ENCODE measurements around the gene PRKN.
"Not testable (repeated sequence)": the region's sequence is repeated elsewhere in the genome, so short reads cannot be mapped to it uniquely, and the experiment has no call there.

PRKN gene

DNA sequence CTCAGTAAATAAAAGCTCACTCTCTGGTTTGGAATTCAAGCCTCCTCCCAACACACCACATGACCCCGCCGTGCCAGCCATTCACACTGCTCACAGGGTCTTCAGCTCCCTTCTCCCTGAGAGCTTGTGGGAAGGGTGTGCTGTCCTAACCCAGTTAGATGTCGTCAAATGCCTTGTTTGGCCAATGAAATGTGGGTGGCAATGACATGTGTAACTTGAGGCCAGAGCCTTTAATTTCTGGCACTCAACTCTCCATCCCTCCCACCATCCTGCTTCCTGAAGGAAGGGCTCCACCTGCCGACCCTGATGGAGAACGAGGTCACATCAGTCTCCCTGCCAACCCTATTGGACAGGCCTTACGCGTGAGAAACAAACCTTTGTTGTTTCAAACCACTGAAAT is 1229.2 kb downstream of the PRKN start:
- Histone ChIP-seq H3K4me3 (ENCODE audit: low read length) (no peak overlapping the region), H3K36me3 (replicated peaks; ENCODE audit: low read depth, low read length) (no peaks in the 10 kb centered on the region), H4K20me1 (ENCODE audit: insufficient read depth, low read length) (no peaks in the 10 kb centered on the region), H3K9me3 (ENCODE audit: insufficient read depth, low read length) (no peaks in the 10 kb centered on the region), H3K27ac (ENCODE audit: low read length) (no peak overlapping the region), H2AFZ (ENCODE audit: low read depth, low read length) (no peak overlapping the region), H3K79me2 (ENCODE audit: low read length) (no peaks in the 10 kb centered on the region), H3K9ac (ENCODE audit: low read length) (no peak overlapping the region), H3K4me2 (ENCODE audit: low read length) (no peak overlapping the region), H3K4me1 (ENCODE audit: low read length) (no peaks in the 10 kb centered on the region), H3K27me3 (ENCODE audit: low read depth, low read length) (no peaks in the 10 kb centered on the region)
- TF ChIP-seq EZH2phosphoT487 (IDR thresholded peaks at IDR 0.05; ENCODE audit: low read depth) = no peak
- TF ChIP-seq, protein P1, sequence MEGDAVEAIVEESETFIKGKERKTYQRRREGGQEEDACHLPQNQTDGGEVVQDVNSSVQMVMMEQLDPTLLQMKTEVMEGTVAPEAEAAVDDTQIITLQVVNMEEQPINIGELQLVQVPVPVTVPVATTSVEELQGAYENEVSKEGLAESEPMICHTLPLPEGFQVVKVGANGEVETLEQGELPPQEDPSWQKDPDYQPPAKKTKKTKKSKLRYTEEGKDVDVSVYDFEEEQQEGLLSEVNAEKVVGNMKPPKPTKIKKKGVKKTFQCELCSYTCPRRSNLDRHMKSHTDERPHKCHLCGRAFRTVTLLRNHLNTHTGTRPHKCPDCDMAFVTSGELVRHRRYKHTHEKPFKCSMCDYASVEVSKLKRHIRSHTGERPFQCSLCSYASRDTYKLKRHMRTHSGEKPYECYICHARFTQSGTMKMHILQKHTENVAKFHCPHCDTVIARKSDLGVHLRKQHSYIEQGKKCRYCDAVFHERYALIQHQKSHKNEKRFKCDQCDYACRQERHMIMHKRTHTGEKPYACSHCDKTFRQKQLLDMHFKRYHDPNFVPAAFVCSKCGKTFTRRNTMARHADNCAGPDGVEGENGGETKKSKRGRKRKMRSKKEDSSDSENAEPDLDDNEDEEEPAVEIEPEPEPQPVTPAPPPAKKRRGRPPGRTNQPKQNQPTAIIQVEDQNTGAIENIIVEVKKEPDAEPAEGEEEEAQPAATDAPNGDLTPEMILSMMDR (IDR thresholded peaks at IDR 0.05; ENCODE audit: low read depth, low read length) = no peak

DNA sequence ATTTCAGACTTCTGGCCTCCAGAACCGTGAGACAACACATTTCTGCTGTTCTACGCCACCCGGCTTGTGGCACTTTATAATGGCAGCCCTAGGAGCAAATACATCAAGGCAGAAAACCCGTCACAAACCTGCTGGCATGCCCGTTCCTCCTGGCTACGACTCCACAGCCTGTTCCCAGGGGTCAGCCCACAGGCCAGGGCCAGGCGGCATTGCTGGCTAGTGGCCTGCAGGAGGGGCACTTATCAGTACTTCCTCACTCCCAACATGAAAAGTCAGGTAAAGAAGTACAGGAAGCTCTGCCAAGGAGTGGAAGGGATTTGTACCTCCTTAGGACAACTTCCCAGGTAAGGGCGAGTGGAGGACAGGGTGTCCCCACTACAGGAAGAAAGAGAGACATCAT is 1230.6 kb downstream of the PRKN start:
- Histone ChIP-seq H3K9me3 (ENCODE audit: insufficient read depth, low read length) (no peaks in the 10 kb centered on the region), H3K9ac (ENCODE audit: low read length) (no peak overlapping the region), H4K20me1 (ENCODE audit: insufficient read depth, low read length) (no peaks in the 10 kb centered on the region), H3K27ac (ENCODE audit: low read length) (no peak overlapping the region), H3K4me3 (ENCODE audit: low read length) (no peak overlapping the region), H3K36me3 (replicated peaks; ENCODE audit: low read depth, low read length) (no peaks in the 10 kb centered on the region), H3K4me2 (ENCODE audit: low read length) (no peak overlapping the region), H3K27me3 (ENCODE audit: low read depth, low read length) (no peaks in the 10 kb centered on the region), H3K79me2 (ENCODE audit: low read length) (no peaks in the 10 kb centered on the region), H3K4me1 (ENCODE audit: low read length) (peaks cover 7% of the 10 kb centered on the region; the same call in 1 of the 2 replicates), H2AFZ (ENCODE audit: low read depth, low read length) (no peak overlapping the region)
- TF ChIP-seq EZH2phosphoT487 (IDR thresholded peaks at IDR 0.05; ENCODE audit: low read depth) = no peak

DNA sequence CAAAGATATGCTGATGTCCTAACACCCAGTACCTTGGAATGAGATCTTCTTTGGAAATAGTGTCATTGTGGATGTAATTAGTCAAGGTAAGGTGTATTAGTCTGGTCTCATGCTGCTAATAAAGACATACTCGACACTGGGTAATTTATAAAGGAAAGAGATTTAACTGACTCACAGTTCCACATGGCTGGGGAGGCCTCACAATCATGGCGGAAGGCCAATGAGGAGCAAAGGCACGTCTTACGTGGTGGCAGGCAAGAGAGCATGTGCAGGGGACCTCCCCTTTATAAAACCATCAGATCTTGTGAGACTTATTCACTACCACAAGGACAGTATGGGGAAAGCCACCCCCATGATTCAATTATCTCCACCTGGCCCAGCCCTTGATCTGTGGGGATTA is 1231.3 kb downstream of the PRKN start:
- H3K4me3 ChIP-seq (ENCODE audit: low read length); H3K27me3 ChIP-seq (ENCODE audit: low read depth, low read length); H2AFZ ChIP-seq (ENCODE audit: low read depth, low read length): not testable (repeated sequence)

DNA sequence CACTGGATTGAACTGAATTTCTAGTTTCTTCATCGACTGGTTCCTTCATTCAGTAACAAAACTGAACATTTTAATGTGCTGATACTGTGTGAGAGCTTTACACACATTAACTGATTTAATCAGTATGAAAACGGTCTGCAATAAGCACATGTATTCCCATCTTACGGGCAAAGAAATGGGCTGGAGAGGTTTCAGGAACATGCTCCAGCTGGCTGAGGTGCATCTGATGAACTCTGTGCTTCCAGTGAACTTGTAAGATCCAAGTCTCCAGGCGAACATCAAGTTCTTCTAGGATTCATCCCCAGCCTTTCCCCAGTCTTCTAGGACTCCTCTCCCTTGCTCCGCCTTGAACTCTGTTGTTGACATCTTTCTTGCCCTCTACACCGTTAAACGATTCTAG is 1233.0 kb downstream of the PRKN start:
- H3K36me3 ChIP-seq (replicated peaks; ENCODE audit: low read depth, low read length) = no peaks in the 10 kb centered on the region
- no peak overlapping the region for H3K4me2 ChIP-seq (ENCODE audit: low read length)
- no peak overlapping the region for H2AFZ ChIP-seq (ENCODE audit: low read depth, low read length)
- H3K79me2 ChIP-seq (ENCODE audit: low read length) = no peaks in the 10 kb centered on the region
- H3K4me1 ChIP-seq (ENCODE audit: low read length) = peaks cover 7% of the 10 kb centered on the region; the same call in 1 of the 2 replicates
- H3K9ac ChIP-seq (ENCODE audit: low read length) = no peak overlapping the region
- no peaks in the 10 kb centered on the region for H3K9me3 ChIP-seq (ENCODE audit: insufficient read depth, low read length)
- H3K27me3 ChIP-seq (ENCODE audit: low read depth, low read length) = no peaks in the 10 kb centered on the region
- H3K4me3 ChIP-seq (ENCODE audit: low read length) = no peak overlapping the region
- no peaks in the 10 kb centered on the region for H4K20me1 ChIP-seq (ENCODE audit: insufficient read depth, low read length)
- no peak for TF ChIP-seq EZH2phosphoT487 (IDR thresholded peaks at IDR 0.05; ENCODE audit: low read depth)
- TF ChIP-seq, protein P1 (IDR thresholded peaks at IDR 0.05; ENCODE audit: low read depth, low read length) = no peak
- no peak overlapping the region for H3K27ac ChIP-seq (ENCODE audit: low read length)

More for the DNA sequence above, 1231.3 kb downstream of the PRKN start:
- H3K9ac ChIP-seq (ENCODE audit: low read length); H4K20me1 ChIP-seq (ENCODE audit: insufficient read depth, low read length); H3K4me1 ChIP-seq (ENCODE audit: low read length); H3K27ac ChIP-seq (ENCODE audit: low read length); H3K4me2 ChIP-seq (ENCODE audit: low read length); H3K9me3 ChIP-seq (ENCODE audit: insufficient read depth, low read length); H3K36me3 ChIP-seq (replicated peaks; ENCODE audit: low read depth, low read length); H3K79me2 ChIP-seq (ENCODE audit: low read length): not testable (repeated sequence)

DNA sequence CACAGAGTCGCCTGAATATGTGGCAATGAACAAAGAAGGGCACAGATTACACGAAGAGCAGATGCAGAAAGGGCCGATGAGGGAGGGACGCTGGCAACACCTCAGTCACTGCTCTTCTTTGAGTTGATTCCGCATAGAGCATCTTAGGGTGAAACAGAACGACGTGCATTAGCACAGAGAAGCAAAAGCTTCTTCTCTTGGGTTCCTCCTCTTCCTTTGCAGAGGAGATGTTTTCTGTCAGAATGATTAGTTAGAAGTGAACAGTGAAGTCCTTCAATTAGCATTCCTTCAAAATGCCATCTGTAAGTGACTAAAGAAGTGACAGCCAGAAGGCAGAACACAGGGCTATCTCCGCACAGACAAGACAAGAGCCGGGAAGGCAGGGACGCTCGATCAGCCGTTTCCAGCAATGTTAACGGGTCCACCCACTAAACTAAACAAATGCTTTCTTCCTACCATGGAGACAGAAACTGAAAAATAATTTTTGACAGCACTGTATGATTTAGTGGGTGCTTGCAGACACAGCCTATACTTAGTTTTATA is 1233.9 kb downstream of the PRKN start:
- H3K27me3 ChIP-seq (ENCODE audit: low read depth, low read length) = no peaks in the 10 kb centered on the region
- no peak overlapping the region for H3K9ac ChIP-seq (ENCODE audit: low read length)
- no peak overlapping the region for H3K4me3 ChIP-seq (ENCODE audit: low read length)
- no peak overlapping the region for H3K4me2 ChIP-seq (ENCODE audit: low read length)
- no peaks in the 10 kb centered on the region for H4K20me1 ChIP-seq (ENCODE audit: insufficient read depth, low read length)
- no peaks in the 10 kb centered on the region for H3K36me3 ChIP-seq (replicated peaks; ENCODE audit: low read depth, low read length)
- H3K4me1 ChIP-seq (ENCODE audit: low read length) = peaks cover 7% of the 10 kb centered on the region; the same call in 1 of the 2 replicates
- H3K27ac ChIP-seq (ENCODE audit: low read length) = no peak overlapping the region
- no peak for TF ChIP-seq EZH2phosphoT487 (IDR thresholded peaks at IDR 0.05; ENCODE audit: low read depth)
- TF ChIP-seq, protein P1 (IDR thresholded peaks at IDR 0.05; ENCODE audit: low read depth, low read length) = no peak
- no peaks in the 10 kb centered on the region for H3K79me2 ChIP-seq (ENCODE audit: low read length)
- H2AFZ ChIP-seq (ENCODE audit: low read depth, low read length) = no peak overlapping the region
- no peaks in the 10 kb centered on the region for H3K9me3 ChIP-seq (ENCODE audit: insufficient read depth, low read length)

All from OCI-LY3 (cell line).